B cell (primary cell): ENCODE results near the gene ITIH3. TPM values are rescaled to one million over a fixed set of nuclear protein-coding genes. Genes with fewer than 3 reads are reported as not detected.

Experiments used
- ATAC-seq: fragments of 200-7000 bp; cut with Tn5 transposase; one replicate; pipeline ENCODE4 v1.10.0; 2021; ENCODE audit warnings: low read depth, mild to moderate bottlenecking, moderate number of reproducible peaks, moderate library complexity
- CTCF ChIA-PET: fragments of 350-600 bp; sonication (Branson Sonifier 250); formaldehyde crosslinking; loops from one replicate; lab custom pipeline; 2021; ENCODE audit warnings: antibody characterized with exemption, inconsistent platforms; lab: Charles Lee
- POLR2A ChIA-PET: fragments of 350-600 bp; sonication (Branson Sonifier 250); formaldehyde crosslinking; loops from one replicate; lab custom pipeline; 2021; ENCODE audit warnings: antibody characterized with exemption; lab: Charles Lee
- DNase-seq: peaks from one replicate; pipeline ENCODE4 v3.0.0; 2013
- H2AFZ ChIP-seq: 2 replicates; pipeline ENCODE4 v1.6.1; 2012; ENCODE audit warnings: mild to moderate bottlenecking, low read depth, low read length; ENCODE audit not compliant: insufficient read depth, poor library complexity, severe bottlenecking
- H3K27ac ChIP-seq, 2 donors: 1 replicate in 1 of 2; 2 replicates in 1 of 2; pipeline ENCODE4 v1.5.1; 2012 to 2013; ENCODE audit warnings: low read length in 2 of 2, mild to moderate bottlenecking in 2 of 2, moderate library complexity in 1 of 2
- H3K27me3 ChIP-seq, 4 experiments: fragments of 200-600 bp in 1 of 4; sonication (generic) in 1 of 4; replicated peaks in 1 of 4; 1 replicate in 2 of 4; 2 replicates in 2 of 4; pipeline versions ENCODE4 v1.6.1 to v1.7.0; 2013 to 2016; ENCODE audit warnings: low read length in 3 of 4, mild to moderate bottlenecking in 2 of 4, mixed read lengths in 1 of 4, moderate library complexity in 1 of 4; ENCODE audit not compliant: insufficient read depth in 4 of 4, control insufficient read depth in 3 of 4; ENCODE audit errors: control extremely low read depth in 1 of 4
- H3K36me3 ChIP-seq, 2 experiments: replicated peaks in 1 of 2; 1 replicate in 1 of 2; 2 replicates in 1 of 2; pipeline versions ENCODE4 v1.6.1 to v1.7.1; 2013; ENCODE audit warnings: low read length in 1 of 2; ENCODE audit not compliant: insufficient read depth in 2 of 2, control insufficient read depth in 1 of 2; ENCODE audit errors: control extremely low read depth in 1 of 2, extremely low read depth in 1 of 2
- H3K4me1 ChIP-seq, 2 donors: fragments of 200-600 bp in 1 of 2; sonication (generic) in 1 of 2; 1 replicate in 1 of 2; 2 replicates in 1 of 2; pipeline versions ENCODE4 v1.5.1 to v1.6.1; 2013 to 2017; ENCODE audit warnings: low read length in 2 of 2; ENCODE audit not compliant: control insufficient read depth in 2 of 2, insufficient read depth in 2 of 2
- H3K4me2 ChIP-seq: replicated peaks from 2 replicates; pipeline ENCODE3; 2012; ENCODE audit warnings: mild to moderate bottlenecking, low read depth, low read length; ENCODE audit not compliant: poor library complexity, severe bottlenecking
- H3K4me3 ChIP-seq, 5 experiments: fragments of 200-600 bp in 1 of 5; sonication (generic) in 1 of 5; 1 replicate in 3 of 5; 2 replicates in 2 of 5; pipeline versions ENCODE4 v1.5.1 to v1.7.0; 2011 to 2016; ENCODE audit warnings: low read length in 4 of 5, mild to moderate bottlenecking in 4 of 5, low read depth in 2 of 5, control low read depth in 1 of 5, moderate library complexity in 1 of 5; ENCODE audit not compliant: insufficient read depth in 1 of 5; ENCODE audit errors: control extremely low read depth in 1 of 5, extremely low read depth in 1 of 5
- H3K79me2 ChIP-seq: fragments of 200-600 bp; sonication (generic); one replicate; pipeline ENCODE4 v1.6.0; 2016; ENCODE audit warnings: low read length; ENCODE audit not compliant: control insufficient read depth, insufficient read depth
- H3K9ac ChIP-seq: fragments of 200-600 bp; sonication (generic); 2 replicates; pipeline ENCODE4 v1.6.1; 2017; ENCODE audit warnings: mild to moderate bottlenecking, low read length, moderate library complexity
- H3K9me3 ChIP-seq, 3 donors: one replicate each; pipeline versions ENCODE4 v1.6.1 to v1.7.1; 2013; ENCODE audit warnings: low read length in 2 of 3; ENCODE audit not compliant: control insufficient read depth in 2 of 3, insufficient read depth in 1 of 3; ENCODE audit errors: control extremely low read depth in 1 of 3
- H4K20me1 ChIP-seq: 2 replicates; pipeline ENCODE4 v1.6.0; 2012; ENCODE audit warnings: mild to moderate bottlenecking, low read length; ENCODE audit not compliant: insufficient read depth, control insufficient read depth, poor library complexity, severe bottlenecking
- H3K27ac Mint-ChIP-seq: one replicate; pipeline ENCODE4 v1.8.0; 2021; ENCODE audit warnings: mixed read lengths
- H3K27me3 Mint-ChIP-seq: one replicate; pipeline ENCODE4 v1.8.0; 2021; ENCODE audit warnings: mixed read lengths
- H3K4me1 Mint-ChIP-seq: one replicate; pipeline ENCODE4 v1.8.0; 2021; ENCODE audit warnings: mixed read lengths
- H3K4me3 Mint-ChIP-seq: one replicate; pipeline ENCODE4 v1.8.0; 2021; ENCODE audit warnings: mixed read lengths
- H3K9me3 Mint-ChIP-seq: one replicate; pipeline ENCODE4 v1.8.0; 2022; ENCODE audit warnings: mixed read lengths; ENCODE audit not compliant: insufficient read depth
- EZH2 ChIP-seq: IDR thresholded peaks from 2 replicates; pipeline ENCODE4 v1.6.1; 2012; ENCODE audit warnings: borderline replicate concordance, low read depth, mild to moderate bottlenecking, moderate library complexity, low read length; ENCODE audit not compliant: insufficient read depth, poor library complexity, severe bottlenecking
- WGBS: methylation state at CpG from one replicate; pipeline ENCODE4 v1.1.5; 2013; ENCODE audit warnings: missing lambda C conversion rate; ENCODE audit not compliant: insufficient coverage; 5-methylcytosine and 5-hydroxymethylcytosine counted together
- intact Hi-C: fragments of 100-400 bp; cut with micrococcal nuclease; formaldehyde crosslinking; loops from one replicate; pipeline ENCODE4 v1.10.0; 2022
- polyA plus RNA-seq: library from polyadenylated mRNA; depleted of rRNA; stranded (reverse); fragments of >200 nt; gene quantifications from 2 replicates; pipeline ENCODE4 v1.2.3, GENCODE V29; 2012
- total RNA-seq, 2 donors: library from RNA; stranded (reverse); fragments of 120-200 nt in 1 of 2; gene quantifications; 1 replicate in 1 of 2; 2 replicates in 1 of 2; pipeline versions ENCODE4 v1.2.3 to v1.2.4, GENCODE V29; 2013 to 2022
- TF ChIP-seq, protein P1 (sequence below): fragments of 200-600 bp; IDR thresholded peaks from one replicate; pipeline ENCODE4 v1.8.0; 2022; ENCODE audit warnings: antibody characterized with exemption, mild to moderate bottlenecking

ITIH3 gene
- total and polyA plus RNA-seq, 2 donors (not counting 1 experiment from before 2014, with no cell fraction given): not detected

DNA sequence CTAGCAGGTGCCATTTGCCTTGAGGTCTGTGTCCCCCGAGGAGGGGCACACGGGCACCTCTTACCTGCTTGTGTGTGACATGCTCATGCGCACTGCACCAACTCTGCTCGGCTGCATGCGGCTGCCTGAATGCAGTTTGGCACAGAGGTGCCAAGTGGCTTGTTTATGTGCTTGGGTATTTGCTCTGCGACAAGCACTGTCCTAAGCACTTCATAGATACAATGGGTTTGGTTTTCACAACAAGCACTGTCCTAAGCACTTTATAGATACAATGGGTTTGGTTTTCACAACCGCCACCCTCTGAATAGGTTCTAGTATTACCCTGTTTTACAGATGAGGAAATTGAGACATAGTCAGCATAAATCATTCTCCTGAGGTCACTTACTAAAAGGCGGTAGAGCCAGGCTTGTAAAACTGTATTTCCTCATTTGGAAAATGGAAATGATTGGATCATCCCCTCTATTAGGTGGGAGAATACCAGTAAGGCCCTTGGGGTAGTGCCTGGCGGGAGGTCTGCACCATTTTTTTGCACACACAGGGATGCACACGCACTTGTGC lies 35.4 kb downstream of the ITIH3 start:
- Histone ChIP-seq H3K4me1 (no peaks in the 10 kb centered on the region), H3K9me3 (no peaks in the 10 kb centered on the region), H3K79me2 (no peaks in the 10 kb centered on the region), H3K4me2 (no peak overlapping the region), H3K36me3 (peaks cover 0 to 3% of the 10 kb centered on the region in 2 experiments), H3K4me3 (no peak overlapping the region), H3K27me3 (no peaks in the 10 kb centered on the region), H3K27ac (no peak overlapping the region), H4K20me1 (no peaks in the 10 kb centered on the region), H2AFZ (no peak overlapping the region), H3K9ac (no peak overlapping the region)
- H3K4me3 Mint-ChIP-seq: no peak overlapping the region
- no peak for TF ChIP-seq EZH2
- TF ChIP-seq, protein P1, sequence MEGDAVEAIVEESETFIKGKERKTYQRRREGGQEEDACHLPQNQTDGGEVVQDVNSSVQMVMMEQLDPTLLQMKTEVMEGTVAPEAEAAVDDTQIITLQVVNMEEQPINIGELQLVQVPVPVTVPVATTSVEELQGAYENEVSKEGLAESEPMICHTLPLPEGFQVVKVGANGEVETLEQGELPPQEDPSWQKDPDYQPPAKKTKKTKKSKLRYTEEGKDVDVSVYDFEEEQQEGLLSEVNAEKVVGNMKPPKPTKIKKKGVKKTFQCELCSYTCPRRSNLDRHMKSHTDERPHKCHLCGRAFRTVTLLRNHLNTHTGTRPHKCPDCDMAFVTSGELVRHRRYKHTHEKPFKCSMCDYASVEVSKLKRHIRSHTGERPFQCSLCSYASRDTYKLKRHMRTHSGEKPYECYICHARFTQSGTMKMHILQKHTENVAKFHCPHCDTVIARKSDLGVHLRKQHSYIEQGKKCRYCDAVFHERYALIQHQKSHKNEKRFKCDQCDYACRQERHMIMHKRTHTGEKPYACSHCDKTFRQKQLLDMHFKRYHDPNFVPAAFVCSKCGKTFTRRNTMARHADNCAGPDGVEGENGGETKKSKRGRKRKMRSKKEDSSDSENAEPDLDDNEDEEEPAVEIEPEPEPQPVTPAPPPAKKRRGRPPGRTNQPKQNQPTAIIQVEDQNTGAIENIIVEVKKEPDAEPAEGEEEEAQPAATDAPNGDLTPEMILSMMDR: no peak
- intact Hi-C loops: no loop called here
- no peak for ATAC-seq
- no peaks in the 10 kb centered on the region for H3K9me3 Mint-ChIP-seq
- no peak for DNase-seq
- WGBS: 97% methylated on average over 7 of the region's 10 CpGs
- H3K27me3 Mint-ChIP-seq: no peaks in the 10 kb centered on the region
- no peaks in the 10 kb centered on the region for H3K4me1 Mint-ChIP-seq
- ChIA-PET CTCF (no interaction called here), POLR2A (no interaction called here)
- no peak overlapping the region for H3K27ac Mint-ChIP-seq

DNA sequence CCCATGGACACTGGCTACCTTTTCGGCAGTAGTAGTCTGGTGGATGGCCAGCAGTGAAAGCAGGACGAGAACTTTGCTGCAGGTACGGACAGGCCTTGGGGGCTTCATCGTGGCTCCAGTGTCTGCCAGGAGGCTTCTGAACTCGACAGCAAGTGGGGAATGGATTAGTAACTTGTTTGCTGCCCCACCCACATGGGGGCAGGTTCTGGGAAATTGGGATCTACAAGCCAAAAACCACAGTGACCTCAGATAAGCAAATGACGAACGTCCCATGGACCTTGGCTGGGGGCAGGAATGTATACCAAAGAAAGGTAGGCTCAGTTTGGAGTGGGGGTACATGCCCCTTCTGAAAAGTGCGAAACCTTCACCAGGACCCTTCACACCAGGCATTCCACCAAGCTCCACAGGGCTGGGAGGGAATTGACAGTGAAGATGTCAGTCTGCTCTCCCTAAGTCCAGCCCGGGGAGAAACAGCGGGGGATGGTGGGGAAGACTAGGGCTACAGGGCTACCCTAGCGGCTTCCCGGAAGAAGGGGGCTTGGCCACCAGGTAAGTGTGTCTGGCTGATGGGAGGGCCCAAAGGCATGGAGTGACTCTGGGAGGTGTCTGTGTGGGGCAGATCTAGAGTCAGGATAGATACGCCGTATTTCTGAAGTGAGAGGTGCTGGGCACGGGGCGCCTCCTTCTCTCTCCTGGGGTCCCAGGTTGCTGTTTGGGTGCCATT lies 36.1 kb downstream of the ITIH3 start, which contains the start of gene ITIH4:
ITIH4 (minus strand) TSS at position 138 of the 724 bp plus-strand sequence; CDS start at position 108, 30 bp downstream.
- Histone ChIP-seq H3K79me2 (no peaks in the 10 kb centered on the region), H3K4me2 (no peak within 1 kb of the TSS), H3K9me3 (no peaks in the 10 kb centered on the region), H4K20me1 (no peaks in the 10 kb centered on the region), H3K27me3 (no peaks in the 10 kb centered on the region), H2AFZ (no peak within 1 kb of the TSS), H3K36me3 (peaks cover 0 to 10% of the 10 kb centered on the region in 2 experiments), H3K27ac (no peak within 1 kb of the TSS), H3K4me3 (no peak within 1 kb of the TSS), H3K4me1 (no peaks in the 10 kb centered on the region), H3K9ac (no peak within 1 kb of the TSS)
- no peaks in the 10 kb centered on the region for H3K9me3 Mint-ChIP-seq
- no peak within 1 kb of the TSS for H3K4me3 Mint-ChIP-seq
- DNase-seq (no peak), ATAC-seq (no peak)
- ChIA-PET POLR2A (no interaction called here), CTCF (no interaction called here)
- no peak for TF ChIP-seq EZH2
- TF ChIP-seq, protein P1: no peak
- H3K27ac Mint-ChIP-seq: no peak within 1 kb of the TSS
- H3K27me3 Mint-ChIP-seq: no peaks in the 10 kb centered on the region
- 98% methylated on average over 12 of the region's 16 CpGs for WGBS
- H3K4me1 Mint-ChIP-seq: no peaks in the 10 kb centered on the region
- intact Hi-C loops: no loop called here
